GM19395 (cell line): ENCODE results near the gene KLK6.
A peak's percentile ranks its signal among the peaks of the same experiment; 100 is the strongest.

Experiments used
- ATAC-seq: cut with Tn5 transposase; IDR thresholded peaks from one replicate; pipeline ENCODE4 v1.9.1; 2021; ENCODE audit warnings: mild to moderate bottlenecking, moderate library complexity; ENCODE audit not compliant: unreplicated experiment

Gene KLK6

GRCh38 chr19:50959731-50960500 is 9.5 kb downstream of the KLK6 start:
- ATAC-seq = no peak

GRCh38 chr19:50957587-50957986 is 11.8 kb downstream of the KLK6 start:
- ATAC-seq = no peak

GRCh38 chr19:50952910-50953309 is 16.5 kb downstream of the KLK6 start, which contains the start of gene KLK5:
KLK5 (minus strand) TSS chr19:50953038; CDS start chr19:50952657, 381 bp downstream.
- ATAC-seq = no peak

GRCh38 chr19:50949861-50950260 is 19.5 kb downstream of the KLK6 start:
- ATAC-seq = no peak

GRCh38 chr19:50947123-50947522 is 22.3 kb downstream of the KLK6 start:
- ATAC-seq = no peak

- ATAC-seq = no peak
Observed at GRCh38 chr19:50944795-50945194, 24.6 kb downstream of the KLK6 start.

- no peak for ATAC-seq
Observed at GRCh38 chr19:50943074-50943828, 26.1 kb downstream of the KLK6 start.

- ATAC-seq = no peak
Observed at GRCh38 chr19:50939596-50939995, 29.8 kb downstream of the KLK6 start.

GRCh38 chr19:50933640-50934039 is 35.8 kb downstream of the KLK6 start:
- no peak for ATAC-seq

GRCh38 chr19:50932690-50933083 is 36.7 kb downstream of the KLK6 start:
- no peak for ATAC-seq

GRCh38 chr19:50932018-50932689 is 37.2 kb downstream of the KLK6 start:
- no peak for ATAC-seq

GRCh38 chr19:50931023-50931422 is 38.4 kb downstream of the KLK6 start:
- no peak for ATAC-seq

- no peak for ATAC-seq
Observed at GRCh38 chr19:50928831-50929230, 40.6 kb downstream of the KLK6 start.

GRCh38 chr19:50926144-50926543 is 43.2 kb downstream of the KLK6 start:
- no peak for ATAC-seq

GRCh38 chr19:50925734-50926133 is 43.7 kb downstream of the KLK6 start:
- no peak for ATAC-seq

GRCh38 chr19:50924586-50924985 is 44.8 kb downstream of the KLK6 start:
- ATAC-seq = no peak

- ATAC-seq = peak; percentile 68
Observed at GRCh38 chr19:50922317-50922853, 47.0 kb downstream of the KLK6 start.

- ATAC-seq = no peak
Observed at GRCh38 chr19:50921426-50922316, 47.7 kb downstream of the KLK6 start.

- ATAC-seq = no peak
Observed at GRCh38 chr19:50916069-50916468, 53.3 kb downstream of the KLK6 start.
